Anterior cingulate cortex (tissue), 58 donors: ENCODE measurements around the gene CD99.
"Not testable (repeated sequence)": the region's sequence is repeated elsewhere in the genome, so short reads cannot be mapped to it uniquely, and the experiment has no call there.

ENCODE experiments used
- DNase-seq, 58 donors: peaks; one replicate each; lab custom pipeline; 2025; lab: John Stamatoyannopoulos, UW

CD99 gene

DNA sequence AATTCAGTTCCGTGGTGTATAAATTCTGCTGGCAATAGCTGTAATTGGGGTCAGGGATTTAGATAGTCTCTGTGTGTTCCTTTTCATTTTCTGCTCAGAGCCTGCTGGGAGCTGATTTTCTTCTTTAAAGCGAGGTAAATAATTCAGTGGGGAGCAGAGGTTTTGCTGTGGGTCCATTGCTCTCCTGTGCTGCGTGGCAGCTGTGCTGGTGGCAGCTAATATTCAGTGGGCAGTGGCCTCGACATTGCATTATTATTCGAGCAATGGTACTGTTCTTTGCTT is 74.4 kb downstream of the CD99 start:
- DNase-seq, result no peak

DNA sequence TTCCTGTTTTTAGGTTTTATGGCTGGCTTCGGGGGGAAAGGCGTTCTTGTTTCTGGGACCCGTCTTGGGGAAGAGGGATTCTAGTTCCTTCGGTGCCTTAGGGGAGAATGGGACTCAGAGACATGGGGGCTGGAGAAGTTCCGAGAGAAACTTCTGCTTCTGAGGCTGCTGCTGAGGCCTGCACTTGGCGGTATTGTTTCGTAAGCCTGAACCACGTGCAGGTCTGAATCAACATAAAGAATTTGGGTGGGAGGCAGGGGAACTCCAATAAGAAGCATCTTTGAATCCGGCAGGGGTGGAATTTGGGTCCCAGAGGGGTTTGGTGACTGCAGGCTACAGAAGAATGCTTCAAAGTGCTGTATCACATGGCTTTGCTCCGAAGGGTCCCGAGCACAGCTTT is 75.8 kb downstream of the CD99 start:
- no peak for DNase-seq

DNA sequence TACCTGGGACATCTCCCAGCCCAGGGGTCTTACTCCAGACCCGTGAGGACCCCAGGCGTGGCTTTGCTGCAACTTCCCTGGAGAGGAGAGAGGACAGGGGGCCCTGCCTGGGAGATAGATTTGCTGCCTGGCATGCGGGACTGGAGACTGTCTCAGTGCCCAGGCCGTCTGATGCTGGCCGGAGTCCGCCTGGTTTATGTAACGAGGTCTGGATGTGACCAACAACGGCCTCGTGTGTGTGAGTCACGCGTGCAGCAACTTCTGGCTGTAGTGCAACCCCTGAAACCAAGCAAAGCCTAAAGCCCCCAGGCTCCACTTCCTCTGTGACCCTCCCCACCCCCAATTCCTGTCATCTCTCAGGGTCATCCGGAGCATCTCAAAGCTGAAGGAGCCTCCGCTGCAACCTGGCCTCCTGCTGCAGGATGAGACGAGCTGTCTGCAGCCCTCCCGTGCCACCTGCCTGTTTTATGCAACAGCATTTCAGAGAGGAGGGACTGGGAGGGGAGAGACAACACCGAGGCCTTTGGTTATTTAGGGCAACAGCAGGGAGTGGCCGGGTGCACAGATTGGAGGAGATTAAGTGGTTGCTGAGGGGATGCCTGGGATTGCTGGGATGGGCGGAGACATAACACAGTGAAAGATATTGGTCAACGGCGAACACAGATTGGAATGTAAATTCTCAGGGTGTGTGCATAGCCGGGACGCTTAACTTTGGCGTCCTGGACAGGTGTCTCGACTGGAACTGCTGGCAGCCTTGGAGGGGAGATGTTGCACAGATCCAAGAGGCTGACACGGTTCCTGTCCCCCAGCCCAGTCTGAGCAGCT is 76.7 kb downstream of the CD99 start:
- no peak for DNase-seq

DNA sequence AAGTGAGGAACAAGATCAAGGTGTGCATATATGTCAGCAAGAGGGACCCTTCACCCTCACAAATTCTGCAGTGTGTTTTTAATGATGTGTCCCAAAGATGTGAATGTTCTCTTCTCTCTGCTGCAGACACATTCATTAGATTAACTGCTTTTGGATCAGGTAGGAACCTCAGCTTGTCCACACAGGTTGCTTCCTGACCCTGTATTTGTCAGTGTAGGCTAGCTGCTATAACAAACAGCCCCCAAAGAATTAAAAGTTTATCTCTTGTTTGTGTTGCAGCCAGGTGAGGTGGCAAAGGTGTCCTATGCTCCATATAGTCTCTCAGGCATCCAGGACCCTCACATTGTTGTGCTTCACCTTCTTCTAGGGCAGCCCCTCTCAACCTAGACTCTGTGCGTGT is 78.5 kb downstream of the CD99 start:
- no peak for DNase-seq

DNA sequence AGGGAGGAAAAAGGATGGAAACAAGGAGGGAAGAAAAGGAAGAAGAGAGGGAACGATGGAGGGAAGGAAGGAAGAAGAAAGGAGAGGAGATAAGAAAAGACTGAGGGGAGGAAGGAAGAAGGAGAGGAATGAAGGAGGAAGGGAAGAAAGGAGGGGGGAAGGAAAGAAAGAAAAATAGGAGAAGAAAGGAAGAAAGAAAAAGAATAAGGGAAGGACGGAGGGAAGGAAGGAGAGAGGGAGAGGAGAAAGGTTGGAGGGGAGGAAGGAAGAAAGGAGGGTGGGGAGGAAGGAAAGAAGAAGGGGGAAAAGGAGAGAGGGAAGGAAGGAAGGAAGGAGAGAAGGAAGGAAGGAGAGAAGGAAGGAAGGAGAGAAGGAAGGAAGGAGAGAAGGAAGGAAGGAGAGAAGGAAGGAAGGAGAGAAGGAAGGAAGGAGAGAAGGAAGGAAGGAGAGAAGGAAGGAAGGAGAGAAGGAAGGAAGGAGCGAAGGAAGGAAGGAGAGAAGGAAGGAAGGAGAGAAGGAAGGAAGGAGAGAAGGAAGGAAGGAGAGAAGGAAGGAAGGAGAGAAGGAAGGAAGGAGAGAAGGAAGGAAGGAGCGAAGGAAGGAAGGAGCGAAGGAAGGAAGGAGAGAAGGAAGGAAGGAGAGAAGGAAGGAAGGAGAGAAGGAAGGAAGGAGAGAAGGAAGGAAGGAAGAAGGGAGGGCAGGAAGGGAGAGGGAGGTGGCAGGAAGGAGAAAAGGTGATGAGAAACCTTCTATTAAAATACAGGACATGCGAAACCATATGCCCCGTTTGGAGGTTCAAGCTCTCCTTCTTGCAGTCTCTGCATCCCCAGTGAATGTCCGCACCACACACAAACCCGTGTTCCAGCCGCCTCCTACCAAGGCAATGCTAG is 82.3 kb downstream of the CD99 start:
- not testable (repeated sequence) for DNase-seq

DNA sequence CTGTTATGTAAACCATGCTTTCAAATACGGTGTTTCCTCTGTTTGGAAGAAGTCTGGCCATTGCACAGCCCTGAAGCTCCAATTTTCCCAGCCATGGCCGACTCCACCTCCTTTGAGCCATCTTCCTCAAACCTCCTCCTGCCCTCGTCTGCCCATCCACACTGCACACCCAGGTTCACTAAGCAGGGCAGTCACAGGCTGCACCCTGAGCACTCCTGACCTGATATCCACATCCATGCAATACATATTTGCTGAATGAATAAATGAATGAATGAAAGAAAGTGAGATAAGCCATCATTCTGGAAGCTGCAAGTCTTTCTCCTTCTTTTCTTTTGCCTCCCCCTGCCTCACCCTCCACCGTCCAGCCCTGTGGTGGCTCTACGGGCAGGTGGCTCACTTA is 83.0 kb downstream of the CD99 start:
- DNase-seq, result no peak

DNA sequence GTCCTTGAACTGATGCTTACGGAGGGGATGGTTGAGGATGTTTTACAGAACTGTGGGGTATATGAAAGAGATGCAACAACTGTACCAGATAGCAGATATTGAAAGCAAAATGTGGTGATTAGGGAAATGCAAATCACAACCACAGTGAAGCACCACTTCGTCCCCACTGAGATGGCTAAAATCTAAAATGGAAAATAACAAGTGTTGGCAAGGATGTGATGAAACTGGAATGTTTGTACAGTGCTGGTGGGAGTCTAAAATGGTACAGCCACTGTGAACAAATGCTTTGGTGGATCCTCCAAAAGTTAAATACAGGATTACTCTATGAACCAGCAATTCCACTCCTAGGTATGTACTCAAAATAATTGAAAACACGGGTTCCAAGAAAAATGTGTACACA is 83.7 kb downstream of the CD99 start:
- DNase-seq, result no peak

DNA sequence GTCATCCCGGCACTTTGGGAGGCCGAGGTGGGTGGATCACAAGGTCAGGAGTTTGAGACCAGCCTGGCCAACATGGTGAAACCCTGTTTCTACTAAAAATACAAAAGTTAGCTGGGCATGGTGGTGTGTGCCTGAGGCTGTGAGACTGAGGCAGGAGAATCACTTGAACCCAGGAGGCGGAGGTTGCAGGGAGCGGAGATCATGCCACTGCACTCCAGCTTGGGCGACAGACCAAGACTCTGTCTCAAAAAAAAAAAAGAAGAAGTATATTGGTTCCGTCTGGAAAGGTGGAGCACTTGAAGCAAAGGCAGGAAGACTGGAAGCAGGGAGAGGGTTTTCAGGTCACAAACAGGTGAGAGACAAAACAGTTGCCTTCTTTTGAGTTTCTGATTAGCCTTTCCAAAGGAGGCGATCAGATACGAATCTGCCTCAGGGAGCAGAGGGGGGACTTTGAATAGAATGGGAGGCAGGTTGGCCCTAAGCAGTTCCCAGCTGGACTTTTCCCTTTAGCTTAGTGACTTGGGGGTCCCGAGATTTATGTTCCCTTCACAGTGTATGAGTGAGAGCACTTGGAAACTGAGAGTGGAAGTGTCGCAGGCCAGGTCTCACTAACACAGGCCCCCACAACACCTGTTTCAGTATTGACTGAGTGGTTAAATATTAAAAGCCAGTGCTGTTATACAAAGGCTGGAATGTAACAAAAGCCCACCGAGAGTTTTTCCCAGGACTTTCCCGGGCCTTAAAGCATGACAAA is 89.6 kb downstream of the CD99 start:
- not testable (repeated sequence) for DNase-seq

DNA sequence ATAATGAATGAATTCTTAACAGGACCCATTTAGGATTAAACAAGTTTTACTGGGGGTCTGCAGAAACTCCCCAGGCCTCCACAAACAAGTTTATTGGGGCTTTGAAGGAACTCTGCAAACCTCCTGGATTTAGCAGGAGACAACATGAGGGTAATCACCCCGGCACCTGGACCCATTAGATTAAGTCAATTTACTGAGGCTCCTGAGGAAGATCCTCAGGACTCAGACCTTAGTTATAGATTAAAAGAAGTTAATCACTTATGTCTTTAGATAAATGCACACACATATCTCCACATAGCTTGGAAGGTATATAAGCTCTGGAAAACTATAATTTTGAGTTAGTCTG is 90.1 kb downstream of the CD99 start:
- DNase-seq, result no peak

DNA sequence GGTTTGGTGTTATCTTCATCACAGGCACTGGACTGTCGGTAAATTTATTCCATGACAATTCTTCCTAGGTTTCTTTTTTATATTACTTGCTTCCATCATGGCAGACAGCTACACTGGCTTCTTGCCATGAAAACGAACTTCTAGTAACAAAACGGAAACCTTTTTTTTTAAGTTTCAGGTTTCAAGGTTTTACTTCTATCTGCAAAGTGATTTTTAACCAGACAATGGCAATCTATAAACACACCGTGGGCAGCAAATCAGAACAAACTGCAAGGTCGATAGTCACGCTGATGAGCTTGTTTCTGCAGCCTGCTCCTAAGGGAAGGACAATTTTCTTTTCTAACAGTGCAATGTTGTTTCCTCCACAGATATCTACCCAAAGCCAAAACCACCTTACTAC is 90.6 kb downstream of the CD99 start:
- no peak for DNase-seq

DNA sequence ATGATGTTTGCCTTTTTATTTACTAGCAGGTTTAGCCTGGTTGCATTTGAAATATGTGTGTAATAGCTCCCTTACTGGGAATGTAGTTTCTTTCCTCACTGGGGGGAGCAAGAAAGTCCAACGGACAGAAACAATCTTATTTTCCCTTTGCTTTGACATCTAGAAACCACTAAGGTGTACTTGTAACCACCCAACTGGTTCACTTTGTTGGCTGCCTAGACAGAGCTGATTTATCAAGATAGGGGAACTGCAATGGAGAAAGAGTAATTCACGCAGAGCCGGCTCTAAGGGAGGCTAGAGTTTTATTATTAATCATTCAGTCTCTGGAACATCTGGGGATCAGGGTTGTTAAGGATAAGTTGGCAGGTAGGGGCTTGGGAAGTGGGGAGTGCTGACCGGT is 91.1 kb downstream of the CD99 start:
- DNase-seq, result no peak

DNA sequence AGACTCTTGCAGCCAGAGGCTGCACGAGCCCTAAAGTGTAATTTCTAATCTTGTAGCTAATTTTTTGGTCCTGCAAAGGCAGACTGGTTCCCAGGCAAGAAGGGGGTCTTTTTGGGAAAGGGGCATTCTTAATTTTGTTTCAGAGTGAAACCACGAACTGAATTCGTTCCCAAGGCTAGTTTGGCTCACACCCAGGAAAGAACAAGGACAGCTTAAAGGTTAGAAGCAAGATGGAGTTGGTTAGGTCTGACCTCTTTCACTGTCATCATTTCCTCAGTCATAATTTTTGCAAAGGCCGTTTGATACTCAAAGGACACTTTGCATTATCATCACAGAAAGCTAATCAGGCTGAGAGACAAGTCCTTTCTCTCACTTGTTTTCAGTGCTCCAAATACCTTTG is 91.7 kb downstream of the CD99 start:
- no peak for DNase-seq

DNA sequence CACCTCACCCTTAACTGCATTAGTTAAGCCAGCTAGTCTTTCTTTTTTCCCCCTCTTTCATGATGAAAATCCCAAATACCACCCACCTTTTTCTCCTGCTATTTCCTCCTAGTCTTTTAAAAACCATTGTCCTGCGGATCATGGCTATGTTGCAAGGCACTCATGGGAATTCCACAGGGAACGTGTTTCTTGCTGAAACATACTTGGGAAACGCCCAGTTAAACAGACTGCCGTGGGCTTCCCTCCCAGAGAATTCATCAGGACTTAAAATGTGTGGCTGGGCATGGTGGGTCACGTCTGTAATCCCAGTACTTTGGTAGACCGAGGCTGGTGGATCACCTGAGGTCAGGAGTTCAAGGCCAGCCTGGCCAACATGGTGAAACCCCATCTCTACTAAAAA is 92.9 kb downstream of the CD99 start:
- no peak for DNase-seq

DNA sequence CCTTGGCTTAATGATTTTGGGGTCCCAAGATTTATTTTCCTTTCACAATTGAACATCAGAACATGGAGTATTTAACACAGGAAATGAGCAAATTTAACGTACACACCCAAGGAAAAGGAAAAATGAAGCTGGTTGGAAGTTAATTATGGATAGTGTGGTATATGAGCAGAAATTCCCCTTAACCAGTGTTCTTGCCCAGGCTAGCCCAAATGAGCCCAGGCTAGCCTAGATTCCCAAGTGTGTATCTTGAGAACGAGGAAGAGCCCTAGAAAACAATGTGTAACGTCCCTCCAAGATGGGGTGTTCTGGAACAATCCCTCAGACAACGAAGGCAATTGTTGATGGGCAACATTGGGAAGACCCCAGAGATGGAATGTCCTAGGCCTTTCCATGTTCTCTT is 94.4 kb downstream of the CD99 start:
- no peak for DNase-seq

DNA sequence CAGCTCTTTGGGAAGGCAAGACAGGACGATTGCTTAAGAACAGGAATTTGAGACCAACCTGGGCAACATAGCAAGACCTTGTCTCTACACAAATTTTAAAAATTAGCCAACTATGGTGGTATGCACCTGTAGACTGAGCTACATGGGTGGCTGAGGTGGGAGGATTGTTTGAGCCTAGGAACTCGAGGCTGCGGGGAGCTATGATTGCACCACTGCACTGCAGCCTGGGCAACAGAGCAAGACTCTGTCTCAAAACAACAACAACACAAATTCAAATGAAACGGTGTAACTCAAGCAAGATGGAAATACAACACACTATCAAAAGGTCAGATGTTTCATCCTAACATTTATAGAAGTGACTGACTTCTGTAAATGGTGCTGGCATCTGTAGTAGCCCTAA is 97.9 kb downstream of the CD99 start:
- no peak for DNase-seq

DNA sequence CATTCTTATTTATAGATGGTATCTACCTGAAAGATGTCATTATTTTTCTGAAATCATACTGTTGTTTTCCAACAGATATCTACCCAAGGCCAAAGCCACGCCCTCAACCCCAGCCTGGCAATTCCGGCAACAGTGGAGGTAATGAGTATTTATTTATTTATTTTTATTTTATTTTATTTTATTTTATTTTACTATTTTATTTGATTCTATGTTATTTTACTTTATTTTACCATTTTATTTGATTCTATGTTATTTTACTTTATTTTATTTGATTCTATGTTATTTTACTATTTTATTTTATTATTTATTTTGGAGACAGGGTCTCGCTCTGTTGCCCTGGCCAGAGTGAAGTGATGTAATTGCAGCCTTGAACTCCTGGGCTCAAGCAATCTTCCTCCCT is 98.5 kb downstream of the CD99 start:
- no peak for DNase-seq
